Measurements from ENCODE around the gene MYL3.

MYL3 gene

GRCh38 chr3:46905213-46905560, 41.9 kb upstream of the MYL3 start:
- Histone ChIP-seq H3K27me3 (ENCODE audit: insufficient read depth, low read depth, severe bottlenecking) (no peaks in the 10 kb centered on the region), H3K4me3 (ENCODE audit: low read depth, low read length) (no peak overlapping the region), H3K9me3 (ENCODE audit: severe bottlenecking) (no peaks in the 10 kb centered on the region), H3K27ac (no peak overlapping the region), H3K36me3 (no peaks in the 10 kb centered on the region)
- DNase-seq = no peak
- no peak for TF ChIP-seq CTCF (IDR thresholded peaks at IDR 0.05; ENCODE audit: low read depth, low read length)

- H3K27ac ChIP-seq = no peak overlapping the region
- no peaks in the 10 kb centered on the region for H3K9me3 ChIP-seq (ENCODE audit: severe bottlenecking)
- no peak overlapping the region for H3K4me3 ChIP-seq (ENCODE audit: low read depth, low read length)
- H3K36me3 ChIP-seq = no peaks in the 10 kb centered on the region
- DNase-seq = no peak
- no peaks in the 10 kb centered on the region for H3K27me3 ChIP-seq (ENCODE audit: insufficient read depth, low read depth, severe bottlenecking)
- no peak for TF ChIP-seq CTCF (IDR thresholded peaks at IDR 0.05; ENCODE audit: low read depth, low read length)
Observed at GRCh38 chr3:46904303-46905212, 41.3 kb upstream of the MYL3 start.

GRCh38 chr3:46903341-46904302, 40.4 kb upstream of the MYL3 start:
- DNase-seq = no peak
- H3K9me3 ChIP-seq (ENCODE audit: severe bottlenecking) = no peaks in the 10 kb centered on the region
- H3K27ac ChIP-seq = no peak overlapping the region
- no peak for TF ChIP-seq CTCF (IDR thresholded peaks at IDR 0.05; ENCODE audit: low read depth, low read length)
- H3K36me3 ChIP-seq = no peaks in the 10 kb centered on the region
- H3K4me3 ChIP-seq (ENCODE audit: low read depth, low read length) = no peak overlapping the region
- no peaks in the 10 kb centered on the region for H3K27me3 ChIP-seq (ENCODE audit: insufficient read depth, low read depth, severe bottlenecking)

- no peak overlapping the region for H3K4me3 ChIP-seq (ENCODE audit: low read depth, low read length)
- H3K9me3 ChIP-seq (ENCODE audit: severe bottlenecking) = no peaks in the 10 kb centered on the region
- H3K27me3 ChIP-seq (ENCODE audit: insufficient read depth, low read depth, severe bottlenecking) = no peaks in the 10 kb centered on the region
- DNase-seq = no peak
- no peak for TF ChIP-seq CTCF (IDR thresholded peaks at IDR 0.05; ENCODE audit: low read depth, low read length)
- H3K36me3 ChIP-seq = no peaks in the 10 kb centered on the region
- H3K27ac ChIP-seq = no peak overlapping the region
Observed at GRCh38 chr3:46902188-46902631, 39.0 kb upstream of the MYL3 start.

GRCh38 chr3:46901591-46902187, 38.4 kb upstream of the MYL3 start:
- Histone ChIP-seq H3K9me3 (ENCODE audit: severe bottlenecking) (no peaks in the 10 kb centered on the region), H3K27ac (no peak overlapping the region), H3K36me3 (no peaks in the 10 kb centered on the region), H3K4me3 (ENCODE audit: low read depth, low read length) (no peak overlapping the region), H3K27me3 (ENCODE audit: insufficient read depth, low read depth, severe bottlenecking) (no peaks in the 10 kb centered on the region)
- TF ChIP-seq CTCF (IDR thresholded peaks at IDR 0.05; ENCODE audit: low read depth, low read length) = no peak
- no peak for DNase-seq

Measured in WERI-Rb-1 (cell line).